IPS-20b (cell line): ENCODE data around the gene ROM1.

Source experiments
- H3K27ac ChIP-seq: one replicate; pipeline ENCODE4 v1.5.1; 2013; ENCODE audit warnings: low read length
- H3K27me3 ChIP-seq: 2 replicates; pipeline ENCODE4 v1.6.1; 2013; ENCODE audit warnings: mild to moderate bottlenecking, low read length, inconsistent platforms; ENCODE audit not compliant: insufficient read depth
- H3K36me3 ChIP-seq: 2 replicates; pipeline ENCODE4 v1.6.1; 2013; ENCODE audit warnings: low read depth, mild to moderate bottlenecking, inconsistent platforms, low read length, moderate library complexity; ENCODE audit not compliant: insufficient read depth
- H3K4me1 ChIP-seq: 2 replicates; pipeline ENCODE4 v1.6.1; 2013; ENCODE audit warnings: mild to moderate bottlenecking, control low read depth, inconsistent platforms, low read length, moderate library complexity; ENCODE audit not compliant: insufficient read depth
- H3K4me3 ChIP-seq: 2 replicates; pipeline ENCODE4 v1.5.1; 2013; ENCODE audit warnings: mild to moderate bottlenecking, low read length, inconsistent platforms
- H3K9ac ChIP-seq: 2 replicates; pipeline ENCODE4 v1.6.1; 2013; ENCODE audit warnings: low read depth, mild to moderate bottlenecking, inconsistent platforms, low read length, moderate library complexity
- H3K9me3 ChIP-seq: 2 replicates; pipeline ENCODE4 v1.6.1; 2013; ENCODE audit warnings: mild to moderate bottlenecking, low read depth, low read length, inconsistent platforms; ENCODE audit not compliant: insufficient read depth

Gene ROM1

GRCh38 chr11:62592146-62592815 lies 20.8 kb upstream of the ROM1 start:
- Histone ChIP-seq H3K9ac (peak overlapping the region; percentile 89), H3K9me3 (no peaks in the 10 kb centered on the region), H3K4me3 (peak overlapping the region; percentile 79), H3K36me3 (peaks cover 64% of the 10 kb centered on the region), H3K27me3 (no peaks in the 10 kb centered on the region), H3K4me1 (peaks cover 5% of the 10 kb centered on the region), H3K27ac (peak overlapping the region; percentile 68)

GRCh38 chr11:62592989-62593421 lies 20.1 kb upstream of the ROM1 start:
- no peak overlapping the region for H3K4me3 ChIP-seq
- H3K36me3 ChIP-seq = peaks cover 64% of the 10 kb centered on the region
- H3K9ac ChIP-seq = no peak overlapping the region
- H3K9me3 ChIP-seq = no peaks in the 10 kb centered on the region
- no peaks in the 10 kb centered on the region for H3K27me3 ChIP-seq
- no peak overlapping the region for H3K27ac ChIP-seq
- peaks cover 5% of the 10 kb centered on the region for H3K4me1 ChIP-seq

- no peak overlapping the region for H3K9ac ChIP-seq
- no peak overlapping the region for H3K4me3 ChIP-seq
- H3K27me3 ChIP-seq = no peaks in the 10 kb centered on the region
- H3K36me3 ChIP-seq = peaks cover 64% of the 10 kb centered on the region
- no peak overlapping the region for H3K27ac ChIP-seq
- H3K4me1 ChIP-seq = peaks cover 5% of the 10 kb centered on the region
- H3K9me3 ChIP-seq = no peaks in the 10 kb centered on the region
Measured at GRCh38 chr11:62593434-62594044, 19.5 kb upstream of the ROM1 start.

- no peak overlapping the region for H3K9ac ChIP-seq
- no peaks in the 10 kb centered on the region; the same call in 1 of the 2 replicates for H3K27me3 ChIP-seq
- no peak overlapping the region for H3K4me3 ChIP-seq
- H3K9me3 ChIP-seq = no peaks in the 10 kb centered on the region
- peaks cover 73% of the 10 kb centered on the region for H3K36me3 ChIP-seq
- no peak overlapping the region for H3K27ac ChIP-seq
- H3K4me1 ChIP-seq = peaks cover 17% of the 10 kb centered on the region
Measured at GRCh38 chr11:62595124-62595523, 17.9 kb upstream of the ROM1 start.

- Histone ChIP-seq H3K4me3 (peak overlapping the region; percentile 96), H3K9me3 (no peaks in the 10 kb centered on the region), H3K27ac (no peak overlapping the region), H3K4me1 (peaks cover 20% of the 10 kb centered on the region), H3K27me3 (peaks cover 24% of the 10 kb centered on the region), H3K9ac (peak overlapping the region; percentile 96; the same call in 1 of the 2 replicates), H3K36me3 (peaks cover 56% of the 10 kb centered on the region)
Measured at GRCh38 chr11:62599069-62599696, 13.9 kb upstream of the ROM1 start.

GRCh38 chr11:62599901-62600300 lies 13.2 kb upstream of the ROM1 start:
- H3K36me3 ChIP-seq = peaks cover 49% of the 10 kb centered on the region
- peaks cover 26% of the 10 kb centered on the region for H3K27me3 ChIP-seq
- H3K9ac ChIP-seq = peak overlapping the region; percentile 96
- H3K4me1 ChIP-seq = peaks cover 20% of the 10 kb centered on the region
- H3K27ac ChIP-seq = no peak overlapping the region
- no peaks in the 10 kb centered on the region for H3K9me3 ChIP-seq
- peak overlapping the region; percentile 96 for H3K4me3 ChIP-seq

- Histone ChIP-seq H3K9ac (peak overlapping the region; percentile 96), H3K9me3 (no peaks in the 10 kb centered on the region), H3K4me3 (peak overlapping the region; percentile 96), H3K27me3 (peaks cover 26% of the 10 kb centered on the region), H3K27ac (no peak overlapping the region), H3K36me3 (peaks cover 42% of the 10 kb centered on the region), H3K4me1 (peaks cover 20% of the 10 kb centered on the region)
Measured at GRCh38 chr11:62600367-62601121, 12.5 kb upstream of the ROM1 start.

GRCh38 chr11:62601122-62601371 lies 12.0 kb upstream of the ROM1 start:
- H3K27me3 ChIP-seq = peaks cover 26% of the 10 kb centered on the region
- H3K36me3 ChIP-seq = peaks cover 37% of the 10 kb centered on the region
- no peaks in the 10 kb centered on the region for H3K9me3 ChIP-seq
- H3K9ac ChIP-seq = peak overlapping the region; percentile 96
- H3K4me1 ChIP-seq = peaks cover 20% of the 10 kb centered on the region
- H3K27ac ChIP-seq = peak overlapping the region; percentile 30
- H3K4me3 ChIP-seq = peak overlapping the region; percentile 96

GRCh38 chr11:62601372-62602140 lies 11.5 kb upstream of the ROM1 start, which contains the start of gene MTA2:
Gene MTA2, minus strand, starts transcription at chr11:62601865. Its CDS starts 415 bp downstream, at chr11:62601450.
- Histone ChIP-seq H3K27me3 (peaks cover 26% of the 10 kb centered on the region), H3K4me3 (peak within 1 kb of the TSS; percentile 96), H3K9ac (peak within 1 kb of the TSS; percentile 96), H3K27ac (peak within 1 kb of the TSS; percentile 30), H3K4me1 (peaks cover 20% of the 10 kb centered on the region), H3K9me3 (no peaks in the 10 kb centered on the region), H3K36me3 (peaks cover 32% of the 10 kb centered on the region)

GRCh38 chr11:62602141-62603071 lies 10.7 kb upstream of the ROM1 start:
- Histone ChIP-seq H3K27ac (no peak overlapping the region), H3K27me3 (peaks cover 26% of the 10 kb centered on the region), H3K36me3 (peaks cover 25% of the 10 kb centered on the region), H3K9ac (peak overlapping the region; percentile 87), H3K9me3 (no peaks in the 10 kb centered on the region), H3K4me3 (peak overlapping the region; percentile 96), H3K4me1 (peaks cover 23% of the 10 kb centered on the region)
